ENCODE measurements around the gene SHISAL2B.

DNA sequence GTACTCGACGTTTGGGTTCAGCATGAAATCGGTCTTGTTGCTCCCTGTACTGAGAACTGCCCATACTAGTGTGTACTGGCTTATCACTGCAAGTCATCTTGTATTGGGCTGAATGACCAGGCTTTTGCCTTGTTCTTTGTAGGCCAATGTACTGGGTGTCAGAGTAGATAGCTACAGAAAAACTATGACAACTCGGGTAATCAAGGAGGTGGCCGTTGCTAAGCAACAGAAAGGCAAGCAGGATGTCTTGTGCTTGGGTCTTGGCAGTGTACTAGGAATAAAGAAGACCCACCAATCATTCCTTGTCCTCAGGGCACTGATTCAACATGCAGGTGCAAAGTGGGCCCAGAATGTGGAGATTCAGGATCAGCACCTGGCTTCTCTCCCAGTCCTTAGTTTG is 11.9 kb upstream of the SHISAL2B start:
- no peak for TF ChIP-seq POLR2AphosphoS5 (IDR thresholded peaks at IDR 0.05)
- TF ChIP-seq, protein P1, sequence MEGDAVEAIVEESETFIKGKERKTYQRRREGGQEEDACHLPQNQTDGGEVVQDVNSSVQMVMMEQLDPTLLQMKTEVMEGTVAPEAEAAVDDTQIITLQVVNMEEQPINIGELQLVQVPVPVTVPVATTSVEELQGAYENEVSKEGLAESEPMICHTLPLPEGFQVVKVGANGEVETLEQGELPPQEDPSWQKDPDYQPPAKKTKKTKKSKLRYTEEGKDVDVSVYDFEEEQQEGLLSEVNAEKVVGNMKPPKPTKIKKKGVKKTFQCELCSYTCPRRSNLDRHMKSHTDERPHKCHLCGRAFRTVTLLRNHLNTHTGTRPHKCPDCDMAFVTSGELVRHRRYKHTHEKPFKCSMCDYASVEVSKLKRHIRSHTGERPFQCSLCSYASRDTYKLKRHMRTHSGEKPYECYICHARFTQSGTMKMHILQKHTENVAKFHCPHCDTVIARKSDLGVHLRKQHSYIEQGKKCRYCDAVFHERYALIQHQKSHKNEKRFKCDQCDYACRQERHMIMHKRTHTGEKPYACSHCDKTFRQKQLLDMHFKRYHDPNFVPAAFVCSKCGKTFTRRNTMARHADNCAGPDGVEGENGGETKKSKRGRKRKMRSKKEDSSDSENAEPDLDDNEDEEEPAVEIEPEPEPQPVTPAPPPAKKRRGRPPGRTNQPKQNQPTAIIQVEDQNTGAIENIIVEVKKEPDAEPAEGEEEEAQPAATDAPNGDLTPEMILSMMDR (IDR thresholded peaks at IDR 0.05), result no peak
